8988T (cell line): Measurements from ENCODE around the gene CSHL1.
A peak's percentile ranks its signal among the peaks of the same experiment; 100 is the strongest.

Source experiments
- DNase-seq: peaks from one replicate; pipeline ENCODE4 v3.0.0; 2011

The CSHL1 gene

DNA sequence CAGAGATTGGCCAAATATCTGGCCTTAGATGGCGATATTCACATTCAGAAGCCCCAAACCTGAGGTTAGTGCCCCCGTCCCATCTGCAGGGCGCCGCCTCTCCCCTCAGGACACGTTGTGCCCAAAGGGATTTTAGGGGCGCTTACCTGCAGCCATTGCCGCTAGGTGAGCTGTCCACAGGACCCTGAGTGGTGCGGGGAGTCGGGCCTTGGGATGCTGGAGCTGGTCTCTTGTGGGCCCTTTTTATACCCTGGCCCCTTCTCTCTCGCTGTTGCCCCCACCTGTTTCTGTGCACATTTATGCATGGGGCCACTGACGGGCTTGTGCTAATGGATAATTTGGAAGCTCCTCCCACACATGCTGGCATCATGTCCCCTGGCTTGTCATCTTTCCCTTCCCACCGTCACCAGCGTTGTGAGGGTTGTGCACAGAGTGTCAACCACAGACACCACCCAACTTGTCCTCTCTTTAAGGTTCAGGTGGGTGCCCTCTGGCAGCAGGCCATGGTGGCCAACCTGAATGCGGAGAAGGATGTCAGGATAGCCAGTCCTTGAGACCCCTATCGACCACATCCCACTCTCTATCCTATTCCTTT lies at the start of gene CSHL1:
Gene CSHL1 (minus strand): TSS at position 218 of the 595 bp plus-strand sequence. CDS start 62 bp downstream, at position 156.
- no peak for DNase-seq

DNA sequence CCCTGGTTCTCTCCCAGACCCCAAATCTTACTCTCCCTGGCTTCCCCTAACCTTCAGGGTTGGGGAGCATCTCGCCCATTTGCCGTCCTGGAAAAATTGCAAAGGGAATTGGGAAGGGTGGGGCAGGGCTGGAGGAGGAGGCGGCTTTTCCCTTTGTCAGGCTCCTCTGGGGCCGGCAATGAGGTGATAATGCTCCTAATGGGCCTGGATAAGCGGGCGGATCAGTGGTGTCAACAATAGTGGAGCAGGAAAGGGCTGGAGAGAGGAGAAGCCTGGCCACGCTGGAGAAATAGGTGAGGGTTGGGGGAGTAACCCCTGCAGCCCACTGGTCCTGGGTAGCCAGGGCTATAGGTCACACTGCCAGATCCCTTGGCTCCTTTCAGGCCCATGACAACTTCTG lies 49.4 kb upstream of the CSHL1 start:
- DNase-seq: no peak

DNA sequence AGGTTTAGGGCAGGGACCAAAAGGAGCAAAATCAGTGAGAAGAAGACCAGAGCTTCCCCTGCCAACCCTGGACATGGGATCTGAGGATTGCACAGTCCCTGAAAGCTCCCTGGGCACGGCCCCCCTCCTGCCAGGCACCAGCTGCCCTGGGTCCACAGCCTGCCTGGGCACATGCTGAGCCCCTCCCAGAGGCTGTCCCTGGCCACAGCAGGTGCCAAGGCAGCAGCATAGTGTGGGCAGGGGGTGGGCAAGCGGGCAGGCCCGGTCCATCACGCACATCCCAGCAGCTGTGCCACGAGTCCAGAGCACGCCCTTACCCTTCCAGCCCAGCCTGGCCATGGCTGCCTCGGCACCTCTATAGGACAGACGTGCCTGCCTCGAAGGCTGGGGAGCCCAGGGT lies 48.9 kb upstream of the CSHL1 start:
- no peak for DNase-seq

DNA sequence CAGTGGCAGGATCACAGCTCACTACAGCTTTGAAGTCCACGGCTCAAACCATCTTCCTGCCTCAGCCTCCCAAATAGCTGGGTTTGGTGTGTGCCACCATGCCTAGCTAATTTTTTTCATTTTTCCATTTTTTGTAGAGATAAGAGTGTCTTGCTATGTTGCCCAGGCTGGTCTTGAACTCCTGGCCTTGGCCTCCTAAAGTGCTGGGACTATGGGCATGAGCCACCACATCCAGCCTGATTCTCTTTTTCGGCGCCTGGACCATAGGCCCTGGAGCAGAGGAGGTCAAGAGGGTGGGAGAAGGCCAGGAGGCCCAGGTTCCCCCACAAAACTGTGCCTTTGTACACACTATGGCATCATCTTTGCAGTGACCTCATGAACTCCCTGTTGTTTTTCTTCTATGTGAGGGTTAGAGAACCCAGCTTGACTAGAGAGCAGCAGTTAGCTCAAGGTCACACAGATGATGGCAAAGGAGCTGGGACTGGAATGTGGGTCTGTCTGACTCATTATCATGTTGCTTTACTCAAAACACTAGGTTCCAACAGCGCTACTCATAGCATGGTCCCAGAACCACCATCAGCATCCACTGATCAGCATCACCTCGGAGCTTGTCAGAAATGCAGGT lies 45.4 kb upstream of the CSHL1 start:
- DNase-seq: no peak

DNA sequence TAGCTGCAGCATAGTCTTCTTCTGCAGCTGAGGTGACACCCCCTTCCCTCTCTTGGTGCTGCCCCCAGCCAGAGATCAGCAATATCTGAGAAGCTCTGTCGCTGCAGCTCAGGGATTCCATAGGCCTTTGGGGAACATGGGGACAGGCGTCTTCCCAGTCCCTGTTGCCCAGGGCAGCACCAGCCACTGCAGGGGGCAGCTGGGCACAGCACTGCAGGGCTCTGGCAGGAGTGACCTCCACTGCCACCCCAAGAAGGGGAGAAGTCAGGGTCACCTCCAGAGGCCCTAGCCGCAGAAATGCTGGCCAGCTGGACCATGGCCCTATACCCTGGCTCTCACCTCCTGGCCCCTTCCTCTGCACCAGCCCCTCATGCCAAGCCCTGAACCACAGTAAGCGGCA lies 44.7 kb upstream of the CSHL1 start:
- DNase-seq: no peak

DNA sequence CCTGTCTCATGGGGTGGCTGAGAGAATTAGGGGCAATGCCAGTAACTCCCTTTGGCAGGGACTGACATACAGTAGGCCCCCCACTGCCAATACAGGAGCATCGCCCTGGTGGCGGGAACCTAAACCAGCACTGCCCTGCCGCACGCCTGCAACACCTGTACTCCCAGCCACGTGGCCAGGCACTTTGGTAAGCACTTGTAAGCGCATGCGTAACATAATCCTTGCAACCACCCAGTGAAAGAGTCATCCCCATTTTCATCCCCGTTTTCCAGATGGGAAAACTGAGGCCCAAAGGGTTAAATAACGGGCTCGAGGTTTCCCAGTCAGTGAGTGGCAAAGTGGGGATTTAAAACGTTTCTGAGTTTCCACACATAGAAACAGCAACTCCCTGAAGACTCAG lies 44.2 kb upstream of the CSHL1 start:
- DNase-seq: no peak

DNA sequence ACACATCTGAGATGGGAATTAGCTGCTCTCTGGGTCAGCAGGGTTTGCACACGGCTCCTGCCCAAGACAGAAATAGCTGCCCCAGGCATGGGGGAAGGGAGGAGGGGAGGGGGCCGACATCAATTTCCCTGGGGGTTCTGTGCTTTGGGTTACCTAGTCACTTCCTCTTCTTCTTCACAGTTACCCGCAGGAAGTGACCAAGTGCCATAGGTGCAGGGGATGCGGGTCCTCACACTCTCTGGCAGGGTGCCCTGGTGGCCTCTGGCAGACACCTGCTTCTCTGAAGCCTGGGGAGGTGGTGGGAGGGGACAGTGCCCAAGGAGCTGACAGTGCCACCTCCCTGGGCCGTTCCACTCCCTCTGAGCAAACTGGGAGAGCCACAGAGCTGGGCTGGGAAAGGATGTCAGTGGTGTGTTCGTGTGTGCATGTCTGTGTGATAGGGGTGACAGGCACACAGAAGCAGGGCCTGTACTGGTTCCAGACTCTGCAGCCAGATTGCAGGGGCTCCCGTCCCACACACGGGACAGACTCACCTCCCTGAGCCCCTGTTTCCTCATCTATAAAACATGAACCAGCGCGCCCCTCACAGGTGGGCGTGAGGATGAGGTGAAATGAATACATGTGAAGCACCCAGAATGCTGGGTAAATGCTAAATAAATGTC lies 43.5 kb upstream of the CSHL1 start:
- no peak for DNase-seq

DNA sequence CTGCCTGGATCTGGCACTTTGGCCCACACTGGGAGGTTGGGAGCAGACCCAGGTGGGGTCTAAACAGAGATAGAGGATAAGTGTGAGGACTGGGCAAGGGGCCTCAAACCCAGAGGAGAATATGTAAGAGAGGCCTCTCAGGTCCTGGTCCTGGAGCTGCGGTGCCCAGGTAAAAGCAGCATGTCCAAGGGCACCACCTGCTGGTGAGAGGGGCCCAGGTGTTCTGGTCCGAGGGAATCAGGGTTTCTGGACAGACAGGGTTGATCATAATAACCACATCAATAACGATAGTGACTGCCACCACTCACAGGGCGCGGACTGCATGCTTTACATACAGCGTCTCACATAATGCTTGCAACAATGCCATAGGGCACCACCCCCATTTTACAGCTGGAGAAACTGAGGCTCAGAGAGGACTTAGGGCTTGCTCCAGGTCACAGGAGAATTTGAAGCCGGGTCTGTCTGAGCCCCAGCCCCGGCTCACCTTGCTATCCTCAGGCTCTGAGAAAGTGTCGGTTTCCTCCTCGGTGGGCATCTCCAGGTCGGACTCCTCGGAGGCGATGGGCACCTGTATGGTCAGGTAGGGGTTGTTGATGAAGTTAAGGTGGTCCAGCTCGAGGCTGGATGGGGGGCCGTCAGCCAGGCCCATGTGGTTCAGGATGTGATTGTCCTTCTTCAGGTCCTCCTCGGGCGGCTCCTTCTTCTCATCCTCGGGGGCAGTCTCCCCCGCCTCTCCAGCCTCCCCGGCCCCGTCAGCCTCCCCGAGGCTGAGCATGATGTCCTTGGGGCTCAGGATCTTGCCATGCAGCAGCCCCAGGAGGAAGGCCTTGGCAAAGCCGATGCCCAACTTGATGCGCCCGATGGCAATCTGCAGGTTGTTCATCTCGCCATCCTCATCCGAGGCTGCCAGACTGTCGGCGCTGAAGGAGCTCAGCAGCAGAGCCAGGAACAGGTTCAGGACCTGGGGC lies 40.2 kb upstream of the CSHL1 start:
- DNase-seq: peak; percentile 67

DNA sequence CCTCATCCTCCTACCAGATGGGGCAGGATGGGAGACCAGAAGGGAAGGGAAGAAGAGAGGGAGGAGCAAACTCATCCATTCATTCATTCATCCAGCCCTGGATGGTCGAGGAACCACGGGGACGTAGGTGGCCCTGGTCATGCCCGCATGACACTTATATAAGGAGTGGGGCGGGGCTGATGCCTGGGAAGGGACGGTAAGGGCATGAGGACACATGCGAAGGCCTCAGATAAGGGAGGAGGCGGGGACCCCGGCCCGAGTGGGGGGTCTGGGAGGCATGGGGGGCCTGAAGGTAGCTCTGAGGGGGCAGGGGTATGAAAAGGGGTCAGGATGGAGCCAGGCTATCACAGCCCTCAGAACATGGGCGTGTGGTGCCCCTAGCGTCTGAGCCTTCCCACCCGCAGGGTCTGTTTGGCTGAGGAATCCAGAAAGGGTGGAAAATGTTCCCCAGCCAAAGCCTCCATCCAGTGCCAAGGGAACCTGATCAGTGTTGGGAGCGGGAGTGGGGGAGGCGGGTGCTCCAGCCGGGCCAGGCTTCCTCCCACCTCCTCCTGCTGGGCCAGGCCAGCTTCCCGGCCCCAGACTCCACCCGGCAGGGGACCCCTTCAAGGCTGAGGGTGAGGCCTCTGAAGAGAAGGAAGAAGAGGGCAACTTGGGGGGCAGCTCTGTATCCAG lies 38.7 kb upstream of the CSHL1 start:
- DNase-seq: no peak

DNA sequence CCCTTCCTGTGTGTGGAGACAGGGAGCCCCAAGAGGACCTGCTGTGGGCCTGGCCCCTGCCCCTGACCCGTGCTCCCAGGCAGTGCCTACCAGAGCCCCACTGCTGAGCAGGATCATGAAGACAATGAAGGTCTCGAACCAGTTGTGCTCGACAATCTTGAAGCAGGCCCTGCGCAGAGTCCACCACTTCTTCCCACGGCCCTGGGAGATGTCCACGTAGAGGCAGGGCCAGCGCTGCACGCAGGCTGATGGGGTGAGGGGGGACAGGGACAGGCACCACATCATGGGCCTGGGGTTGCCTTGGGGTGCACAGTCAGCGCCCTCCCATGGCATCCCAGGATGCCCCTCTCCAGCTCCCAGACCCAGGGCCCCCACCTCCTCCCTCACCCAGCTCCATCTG lies 37.5 kb upstream of the CSHL1 start:
- DNase-seq: no peak

DNA sequence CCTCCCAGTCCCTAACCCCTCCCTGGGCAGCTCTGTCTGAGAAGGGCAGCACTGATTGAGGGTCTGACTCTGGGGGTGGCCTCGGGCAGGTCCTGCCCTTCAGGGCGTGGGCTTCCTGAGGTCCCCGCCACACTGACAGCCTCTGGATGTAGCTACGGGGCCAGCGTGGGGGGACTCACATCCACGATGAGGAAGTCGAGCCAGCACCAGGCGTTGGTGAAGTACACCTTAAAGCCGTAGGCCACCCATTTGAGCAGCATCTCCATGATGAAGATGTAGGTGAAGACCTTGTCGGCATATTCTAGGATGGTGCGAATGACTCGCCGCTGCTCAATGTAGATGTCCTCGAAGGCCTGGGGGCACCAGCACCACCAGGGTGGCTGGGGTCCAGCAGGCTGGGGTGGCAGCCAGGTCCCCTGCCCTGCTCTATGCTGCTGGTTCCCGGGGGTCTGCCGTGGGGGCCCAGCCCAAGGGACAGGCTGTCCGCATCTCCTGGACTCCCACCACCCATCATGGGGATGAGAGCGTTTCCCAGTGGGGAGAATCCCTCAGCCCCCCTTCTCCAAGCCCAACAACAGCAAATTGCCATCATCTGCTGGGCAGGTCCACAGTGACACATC lies 36.8 kb upstream of the CSHL1 start:
- no peak for DNase-seq

DNA sequence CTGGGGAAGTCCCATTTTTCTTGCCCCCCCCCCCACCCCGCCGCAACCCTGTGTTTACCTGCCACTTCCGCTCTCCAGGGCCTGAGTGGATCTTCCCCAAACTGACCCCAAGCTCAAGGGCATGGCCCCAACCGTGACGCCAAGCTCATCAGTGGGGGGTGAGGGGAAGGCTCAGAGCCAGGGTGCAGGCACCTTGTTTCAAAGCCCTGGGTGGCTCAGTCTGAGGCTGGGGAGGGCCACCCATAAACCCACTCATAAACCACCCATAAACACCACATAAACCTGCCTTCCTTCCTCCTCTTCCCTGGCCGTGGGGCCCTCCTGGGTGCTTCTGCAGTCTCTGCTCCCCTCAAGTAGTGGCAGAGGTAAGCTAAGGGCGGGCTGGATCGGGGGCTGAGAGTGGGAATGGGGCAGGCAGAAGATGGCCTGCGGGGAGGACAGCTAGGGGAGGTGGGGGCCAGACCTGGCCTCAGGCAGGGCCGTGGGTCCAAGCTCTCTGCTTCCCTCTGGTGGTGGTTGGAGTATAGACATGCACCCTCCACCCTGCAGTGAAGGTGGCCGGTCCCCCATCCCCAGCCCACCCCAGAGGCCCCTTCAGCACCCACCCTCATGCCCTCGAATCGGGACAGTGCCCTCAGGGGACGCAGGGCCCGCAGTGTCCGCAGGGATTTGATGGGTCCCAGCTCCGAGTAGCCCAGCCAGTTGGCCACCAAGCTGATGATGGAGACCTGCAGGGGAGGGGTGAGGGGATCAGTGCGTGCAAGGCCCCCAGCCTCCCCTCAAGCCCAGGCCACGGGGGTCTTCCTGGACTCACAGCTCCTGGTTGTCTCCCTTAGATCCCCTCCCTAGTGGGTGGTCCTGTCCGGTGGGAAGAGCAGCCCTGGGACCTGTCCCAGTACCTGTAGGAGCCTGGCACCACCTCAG lies 35.6 kb upstream of the CSHL1 start:
- peak; percentile 79 for DNase-seq

DNA sequence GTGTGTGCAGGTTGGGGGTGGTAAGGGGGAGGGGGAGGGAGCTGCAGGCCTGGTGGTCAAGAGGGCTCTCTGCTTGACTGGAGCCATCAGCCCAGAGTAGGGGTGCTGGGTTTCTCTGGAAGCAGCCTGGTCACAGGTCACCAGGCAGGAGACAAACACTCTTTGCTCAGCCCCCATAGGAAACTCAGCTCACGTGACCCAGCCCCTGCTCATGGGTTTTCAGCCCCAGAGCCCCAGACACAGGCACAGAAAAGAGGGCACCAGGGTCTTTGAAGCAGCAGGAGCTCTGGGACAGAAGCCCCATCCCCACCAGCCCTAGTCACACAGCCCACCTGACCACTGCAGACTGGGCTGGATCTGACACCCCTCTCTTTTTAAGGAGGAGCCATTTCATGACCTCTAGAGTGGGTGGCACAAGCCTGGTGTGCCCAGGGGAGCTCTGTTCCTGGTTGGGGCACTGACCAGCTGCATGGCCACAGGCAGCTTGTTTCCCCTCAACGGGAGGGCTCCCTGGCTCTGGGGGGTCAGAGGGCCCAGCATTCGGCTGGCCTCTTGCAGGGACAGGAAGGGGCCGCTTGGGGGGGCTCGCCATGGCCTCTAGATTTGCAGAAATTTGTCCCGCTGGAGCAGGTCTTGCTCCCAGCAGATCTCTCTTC lies 34.9 kb upstream of the CSHL1 start:
- DNase-seq: no peak

DNA sequence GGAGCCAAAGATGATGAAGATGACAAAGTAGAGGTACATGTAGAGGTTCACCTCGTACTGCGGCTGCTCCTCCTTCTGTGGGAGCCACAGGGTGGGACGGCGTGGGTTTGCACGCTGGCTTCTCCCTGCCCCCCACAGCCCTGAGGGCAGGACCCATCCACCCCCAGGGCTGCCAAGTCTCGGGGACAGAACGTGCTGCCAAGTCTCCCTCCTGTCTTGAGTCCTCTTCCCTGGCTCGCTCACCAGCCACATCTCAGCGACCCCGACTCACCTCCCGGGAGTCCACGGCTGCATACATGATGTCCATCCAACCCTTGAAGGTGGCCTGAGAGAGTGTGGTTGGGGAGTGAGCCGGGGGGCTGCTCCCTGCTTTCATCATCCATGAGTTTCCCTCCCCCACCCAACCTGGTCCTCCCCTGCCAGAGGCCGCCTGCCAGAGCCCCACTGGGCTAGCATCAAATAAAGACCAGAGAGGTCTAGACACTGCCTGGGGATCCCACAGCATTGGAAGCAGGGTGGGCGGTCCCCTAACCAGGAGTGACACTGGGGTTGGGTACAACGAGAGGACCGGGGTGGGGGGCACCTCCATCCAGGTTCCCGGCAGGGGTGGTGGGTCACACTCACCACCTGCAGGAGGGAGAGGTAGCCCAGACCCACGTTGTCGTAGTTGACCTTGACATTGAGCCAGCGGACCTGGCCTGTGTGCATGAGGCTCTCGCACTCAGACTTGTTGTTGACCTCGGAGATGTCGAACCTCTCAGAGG lies 33.9 kb upstream of the CSHL1 start:
- no peak for DNase-seq

DNA sequence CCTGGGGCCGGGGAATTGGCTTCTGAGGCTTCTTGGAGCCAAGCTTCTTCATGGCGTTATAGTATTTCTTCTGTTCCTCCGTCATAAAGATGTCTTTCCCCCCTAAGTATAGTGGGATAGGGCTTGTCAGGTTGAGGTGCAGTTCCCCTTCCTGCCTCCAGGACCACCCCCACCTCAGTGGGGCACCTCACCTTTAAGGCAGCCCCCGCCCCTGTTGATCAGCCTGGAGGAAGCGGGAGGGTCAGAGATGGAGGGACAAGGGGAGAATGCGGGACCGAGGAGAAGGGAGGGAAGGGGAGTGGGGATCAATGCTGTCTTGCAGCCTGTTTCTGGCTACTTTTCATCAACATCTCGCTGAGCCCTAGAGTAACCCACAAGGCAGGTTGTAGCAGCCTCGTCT lies 32.7 kb upstream of the CSHL1 start:
- no peak for DNase-seq

DNA sequence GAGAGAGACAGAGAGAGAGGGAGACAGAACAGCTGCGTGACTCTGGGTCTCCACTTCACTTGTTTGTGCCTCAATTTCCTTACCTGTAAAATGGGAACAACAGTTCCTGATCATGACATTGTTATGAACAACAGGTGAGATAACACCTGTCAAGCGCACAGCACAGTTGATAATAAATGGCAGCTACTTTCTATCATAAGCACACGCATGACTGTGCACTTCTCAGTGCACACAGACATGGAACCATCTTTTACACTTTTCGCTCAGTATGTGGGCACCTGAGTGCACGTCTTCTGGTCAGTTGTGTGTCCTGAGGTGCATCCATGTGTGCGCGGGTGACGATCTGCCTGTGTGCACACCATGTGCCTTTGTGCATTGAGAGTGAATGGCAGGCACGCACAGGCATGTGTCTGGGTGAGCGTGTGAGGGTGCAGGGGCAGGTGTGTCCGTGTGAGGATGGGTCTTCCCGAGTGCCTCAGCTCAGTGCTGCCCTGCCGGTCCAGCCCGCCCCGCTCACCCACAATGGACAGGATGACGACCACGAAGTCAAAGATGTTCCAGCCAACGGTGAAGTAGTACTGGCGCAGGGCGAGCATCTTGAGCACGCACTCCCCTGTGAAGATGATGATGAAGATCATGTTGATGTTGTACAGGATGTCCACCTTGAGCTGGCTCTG lies 31.4 kb upstream of the CSHL1 start:
- no peak for DNase-seq

DNA sequence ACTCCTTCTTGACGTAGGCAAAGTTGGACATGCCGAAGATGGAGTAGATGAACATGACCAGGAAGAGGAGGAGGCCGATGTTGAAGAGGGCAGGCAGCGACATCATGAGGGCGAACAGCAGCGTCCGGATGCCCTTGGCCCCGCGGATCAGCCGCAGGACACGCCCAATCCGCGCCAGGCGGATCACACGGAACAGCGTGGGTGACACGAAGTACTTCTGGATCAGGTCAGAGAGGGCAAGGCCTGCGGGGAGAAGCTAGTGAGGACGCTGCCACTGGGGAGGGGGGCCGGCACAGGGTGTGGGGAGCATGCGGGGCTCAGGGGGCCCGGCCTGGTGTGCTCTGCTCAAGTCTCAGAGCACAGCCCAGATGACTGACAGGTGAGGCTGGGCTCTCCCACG lies 30.7 kb upstream of the CSHL1 start:
- no peak for DNase-seq

DNA sequence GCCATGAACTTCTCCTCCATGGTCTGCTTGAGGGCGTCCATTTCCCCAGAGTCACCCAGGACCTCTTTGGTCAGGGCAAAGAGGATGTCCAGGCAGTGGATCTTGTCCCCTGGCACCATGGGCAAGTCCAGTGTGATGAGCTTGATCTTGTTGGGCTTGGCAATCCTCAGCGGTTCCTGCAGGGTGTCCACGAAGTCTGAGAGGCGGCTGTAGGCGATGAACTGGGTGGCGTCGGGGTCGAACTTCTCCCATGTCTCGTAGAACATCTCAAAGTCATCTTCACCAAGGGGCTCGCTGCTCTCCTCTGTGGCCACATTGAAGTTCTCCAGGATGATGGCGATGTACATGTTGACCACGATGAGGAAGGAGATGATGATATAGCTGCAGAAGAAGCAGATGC lies 30.1 kb upstream of the CSHL1 start:
- no peak for DNase-seq

DNA sequence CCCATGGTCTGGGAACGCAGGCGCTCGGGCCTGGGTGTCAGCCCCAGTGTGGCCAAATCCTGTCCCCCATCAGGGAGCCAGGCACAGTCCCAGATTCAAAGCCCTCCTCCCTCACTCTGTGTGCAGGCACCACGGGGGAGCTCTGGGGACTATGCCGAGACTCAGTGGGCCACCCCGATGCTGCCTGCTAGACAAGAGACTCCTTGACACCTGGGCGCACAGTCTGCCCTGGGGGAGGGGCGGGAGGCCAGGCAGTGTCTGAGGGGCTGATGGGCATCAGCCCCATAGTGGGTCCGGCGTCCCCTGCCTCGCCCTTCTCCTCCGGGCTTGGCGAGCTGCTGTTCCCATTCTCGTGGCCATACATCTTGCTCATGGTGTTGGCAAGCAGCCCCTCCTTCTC lies 29.5 kb upstream of the CSHL1 start:
- no peak for DNase-seq
